SU-DHL-6 (cell line): ENCODE measurements around the gene FBXO31.

Experiments used
- EZH2phosphoT487 ChIP-seq: fragments of 200-600 bp; sonication (generic), shearing (Covaris generic); conservative IDR thresholded peaks from 2 replicates; pipeline ENCODE4 v1.6.1; 2018; ENCODE audit warnings: mild to moderate bottlenecking, antibody characterized with exemption, low read length, moderate library complexity, mixed read lengths
- TF ChIP-seq, protein P1 (sequence below): fragments of 200-600 bp; sonication (generic); IDR thresholded peaks from one replicate; pipeline ENCODE4 v1.5.1; 2017; ENCODE audit warnings: antibody characterized with exemption, mild to moderate bottlenecking, low read length, moderate library complexity; ENCODE audit not compliant: insufficient read depth, poor library complexity, severe bottlenecking

- TF ChIP-seq, protein P1, sequence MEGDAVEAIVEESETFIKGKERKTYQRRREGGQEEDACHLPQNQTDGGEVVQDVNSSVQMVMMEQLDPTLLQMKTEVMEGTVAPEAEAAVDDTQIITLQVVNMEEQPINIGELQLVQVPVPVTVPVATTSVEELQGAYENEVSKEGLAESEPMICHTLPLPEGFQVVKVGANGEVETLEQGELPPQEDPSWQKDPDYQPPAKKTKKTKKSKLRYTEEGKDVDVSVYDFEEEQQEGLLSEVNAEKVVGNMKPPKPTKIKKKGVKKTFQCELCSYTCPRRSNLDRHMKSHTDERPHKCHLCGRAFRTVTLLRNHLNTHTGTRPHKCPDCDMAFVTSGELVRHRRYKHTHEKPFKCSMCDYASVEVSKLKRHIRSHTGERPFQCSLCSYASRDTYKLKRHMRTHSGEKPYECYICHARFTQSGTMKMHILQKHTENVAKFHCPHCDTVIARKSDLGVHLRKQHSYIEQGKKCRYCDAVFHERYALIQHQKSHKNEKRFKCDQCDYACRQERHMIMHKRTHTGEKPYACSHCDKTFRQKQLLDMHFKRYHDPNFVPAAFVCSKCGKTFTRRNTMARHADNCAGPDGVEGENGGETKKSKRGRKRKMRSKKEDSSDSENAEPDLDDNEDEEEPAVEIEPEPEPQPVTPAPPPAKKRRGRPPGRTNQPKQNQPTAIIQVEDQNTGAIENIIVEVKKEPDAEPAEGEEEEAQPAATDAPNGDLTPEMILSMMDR, result no peak
- no peak for TF ChIP-seq EZH2phosphoT487
Observed at GRCh38 chr16:87360862-87361610, 22.5 kb downstream of the FBXO31 start.
